Measurements from ENCODE around the gene SOX15.

The SOX15 gene

DNA sequence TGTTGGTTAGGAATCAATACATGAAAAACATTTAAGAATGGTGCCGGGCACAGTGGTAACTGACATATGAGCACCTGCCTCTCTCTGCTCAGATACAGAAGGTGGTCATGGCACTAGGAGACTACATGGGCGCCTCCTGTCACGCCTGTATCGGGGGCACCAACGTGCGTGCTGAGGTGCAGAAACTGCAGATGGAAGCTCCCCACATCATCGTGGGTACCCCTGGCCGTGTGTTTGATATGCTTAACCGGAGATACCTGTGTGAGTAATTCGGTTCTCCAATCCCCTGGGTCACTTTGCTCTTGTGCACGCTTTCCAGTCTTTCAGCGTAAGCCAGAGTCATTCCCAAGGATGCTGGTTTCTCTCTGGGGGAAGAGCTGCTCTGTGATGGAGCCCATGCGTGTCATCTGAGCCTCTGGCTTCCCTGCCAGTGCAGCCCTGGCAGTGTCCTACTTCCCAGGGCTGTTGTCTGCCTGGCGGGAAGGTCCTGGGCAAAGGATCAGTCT is 13.4 kb downstream of the SOX15 start:
- DNase-seq: no peak

DNA sequence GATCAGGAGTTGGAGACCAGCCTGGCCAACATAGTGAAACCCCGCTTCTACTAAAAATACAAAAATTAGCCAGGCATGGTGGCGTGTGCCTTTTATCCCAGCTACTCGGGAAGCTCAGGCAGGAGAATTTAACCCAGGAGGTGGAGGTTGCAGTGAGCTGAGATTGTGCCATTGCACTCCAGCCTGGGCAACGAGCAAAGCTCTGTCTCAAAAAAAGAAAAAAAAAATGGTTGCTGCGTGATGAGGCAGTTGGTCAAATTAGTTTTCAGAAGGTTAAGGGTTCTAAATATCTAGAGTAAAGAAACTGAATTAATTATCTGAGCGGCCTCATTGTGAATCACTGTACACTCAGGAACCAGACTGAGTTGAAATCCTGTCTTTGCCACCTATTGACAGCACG is 13.9 kb downstream of the SOX15 start:
- no peak for DNase-seq

DNA sequence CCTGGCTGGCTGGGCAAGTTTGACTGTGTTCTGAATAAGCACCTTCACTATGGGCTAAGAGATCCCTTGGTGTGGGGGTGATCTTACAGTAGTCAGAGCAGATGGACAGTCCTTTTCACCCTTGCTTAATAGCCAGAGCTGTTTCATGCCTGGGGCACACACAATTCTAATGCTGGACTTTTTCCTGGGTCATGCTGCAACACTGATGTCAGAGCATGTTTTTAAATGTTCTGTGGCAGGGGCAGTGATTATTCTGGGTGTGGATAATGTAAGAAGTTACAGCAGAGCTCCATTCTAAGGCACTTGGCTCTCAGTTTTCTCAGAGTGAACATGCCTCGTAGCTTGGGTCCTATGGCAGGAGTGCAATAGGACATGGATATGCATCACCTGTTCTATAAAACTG is 14.4 kb downstream of the SOX15 start:
- DNase-seq: no peak

DNA sequence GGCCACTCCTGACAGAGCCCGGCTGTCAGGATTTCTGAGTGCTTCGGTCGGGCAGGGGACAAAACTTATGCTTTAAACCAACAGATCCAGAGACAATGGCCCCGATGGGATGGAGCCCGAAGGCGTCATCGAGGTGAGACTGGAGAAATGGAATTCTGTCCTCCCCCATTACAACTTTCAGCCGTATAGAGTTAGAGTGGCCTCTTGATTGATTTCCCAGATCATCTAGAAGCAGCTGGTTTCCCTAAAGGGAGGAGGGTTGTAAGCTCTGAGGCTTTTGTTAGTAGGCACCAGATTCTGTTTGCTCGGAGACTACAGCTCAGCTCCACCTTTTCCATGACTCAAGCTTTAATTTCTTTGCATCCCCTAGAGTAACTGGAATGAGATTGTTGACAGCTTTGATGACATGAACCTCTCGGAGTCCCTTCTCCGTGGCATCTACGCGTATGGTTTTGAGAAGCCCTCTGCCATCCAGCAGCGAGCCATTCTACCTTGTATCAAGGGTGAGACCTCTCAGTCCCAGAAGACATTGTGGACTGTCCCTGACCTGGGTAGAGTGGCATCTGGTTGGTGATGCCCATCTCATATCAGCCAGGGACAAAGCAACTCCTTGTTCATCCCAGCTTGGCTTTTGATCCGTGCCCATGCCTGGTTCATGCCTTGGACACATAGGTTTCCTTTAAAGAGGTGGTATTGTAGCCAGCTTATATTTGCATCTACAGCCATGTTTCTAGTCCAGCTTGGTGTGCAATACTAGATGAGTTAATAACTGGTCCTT is 15.5 kb downstream of the SOX15 start:
- no peak for DNase-seq

DNA sequence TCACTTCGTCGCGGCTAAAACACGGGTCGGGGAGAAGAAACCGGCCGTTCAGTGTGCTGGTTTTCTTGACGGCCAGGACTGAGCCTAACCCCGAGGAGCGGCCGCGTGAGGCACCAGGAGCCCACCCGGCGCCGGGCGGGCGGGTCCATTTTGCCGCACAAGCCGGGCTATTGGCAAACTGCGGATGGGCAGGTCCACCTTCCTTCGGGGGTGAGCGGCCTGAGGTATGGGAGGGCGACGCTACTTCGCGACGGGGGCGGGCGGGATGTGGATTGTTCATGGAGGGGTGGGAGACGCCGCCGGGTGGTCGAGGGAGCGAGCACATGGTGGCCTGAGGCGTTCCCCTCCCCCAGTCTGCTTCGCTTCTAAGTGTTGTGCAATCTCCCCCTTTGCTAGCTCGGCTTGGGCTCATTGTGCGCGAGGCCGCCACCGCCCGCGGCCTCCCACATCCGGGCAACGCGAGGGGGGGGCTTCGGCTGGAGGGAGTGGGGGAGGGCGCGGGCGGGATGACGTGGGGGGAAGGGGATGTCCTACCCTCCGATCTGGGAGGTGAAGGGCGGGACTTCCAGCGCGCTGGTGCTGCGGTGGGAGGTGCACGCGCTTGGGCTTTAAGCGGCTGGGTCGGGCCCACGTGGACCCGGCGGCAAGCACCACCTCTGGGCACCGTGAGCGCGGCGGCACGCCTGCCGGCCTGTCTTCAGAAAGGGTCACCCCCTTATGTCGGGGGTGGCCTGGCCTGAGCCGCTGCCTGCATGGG is 16.4 kb downstream of the SOX15 start:
- peak; percentile 80 for DNase-seq

DNA sequence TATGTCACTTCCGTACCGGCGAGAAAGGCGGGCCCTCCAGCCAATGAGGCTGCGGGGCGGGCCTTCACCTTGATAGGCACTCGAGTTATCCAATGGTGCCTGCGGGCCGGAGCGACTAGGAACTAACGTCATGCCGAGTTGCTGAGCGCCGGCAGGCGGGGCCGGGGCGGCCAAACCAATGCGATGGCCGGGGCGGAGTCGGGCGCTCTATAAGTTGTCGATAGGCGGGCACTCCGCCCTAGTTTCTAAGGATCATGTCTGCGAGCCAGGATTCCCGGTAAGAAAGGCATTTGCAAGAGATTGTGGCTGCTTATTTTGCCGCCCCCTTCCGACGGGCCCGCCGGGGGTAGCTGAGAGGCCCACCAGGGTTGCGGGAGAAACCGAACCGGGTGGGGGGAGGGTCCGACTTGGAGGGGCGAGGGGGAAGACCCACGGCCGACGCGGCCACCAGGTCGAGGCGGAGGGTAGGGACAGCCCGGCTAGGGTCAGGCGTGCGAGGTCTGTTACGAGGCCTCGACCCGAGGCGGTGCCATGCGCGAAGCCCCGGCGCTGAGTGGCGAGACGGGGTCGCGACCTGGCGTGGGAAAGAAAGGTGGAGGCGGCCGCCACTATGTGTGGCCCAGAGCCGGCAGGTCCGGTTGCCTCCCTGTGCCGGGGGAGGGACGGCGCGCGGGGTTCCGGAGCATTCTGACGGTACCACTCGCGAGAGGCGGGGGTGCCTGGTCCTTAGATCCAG is 17.1 kb downstream of the SOX15 start:
- DNase-seq: peak; percentile 99

DNA sequence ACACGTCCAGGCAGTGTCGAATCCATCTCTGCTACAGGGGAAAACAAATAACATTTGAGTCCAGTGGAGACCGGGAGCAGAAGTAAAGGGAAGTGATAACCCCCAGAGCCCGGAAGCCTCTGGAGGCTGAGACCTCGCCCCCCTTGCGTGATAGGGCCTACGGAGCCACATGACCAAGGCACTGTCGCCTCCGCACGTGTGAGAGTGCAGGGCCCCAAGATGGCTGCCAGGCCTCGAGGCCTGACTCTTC is 17.6 kb downstream of the SOX15 start:
- no peak for DNase-seq

DNA sequence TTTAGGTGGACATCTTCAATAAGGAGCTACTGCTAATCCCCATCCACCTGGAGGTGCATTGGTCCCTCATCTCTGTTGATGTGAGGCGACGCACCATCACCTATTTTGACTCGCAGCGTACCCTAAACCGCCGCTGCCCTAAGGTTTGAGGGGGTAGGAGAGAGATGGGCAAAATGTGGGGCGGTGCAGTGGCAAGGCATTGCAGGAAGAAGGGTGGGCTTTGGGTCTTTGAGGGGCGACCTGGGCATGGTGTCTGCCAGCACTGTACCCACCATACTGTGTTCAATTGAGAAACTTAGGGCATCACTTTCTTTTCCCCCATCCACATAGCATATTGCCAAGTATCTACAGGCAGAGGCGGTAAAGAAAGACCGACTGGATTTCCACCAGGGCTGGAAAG is 19.5 kb downstream of the SOX15 start:
- no peak for DNase-seq

DNA sequence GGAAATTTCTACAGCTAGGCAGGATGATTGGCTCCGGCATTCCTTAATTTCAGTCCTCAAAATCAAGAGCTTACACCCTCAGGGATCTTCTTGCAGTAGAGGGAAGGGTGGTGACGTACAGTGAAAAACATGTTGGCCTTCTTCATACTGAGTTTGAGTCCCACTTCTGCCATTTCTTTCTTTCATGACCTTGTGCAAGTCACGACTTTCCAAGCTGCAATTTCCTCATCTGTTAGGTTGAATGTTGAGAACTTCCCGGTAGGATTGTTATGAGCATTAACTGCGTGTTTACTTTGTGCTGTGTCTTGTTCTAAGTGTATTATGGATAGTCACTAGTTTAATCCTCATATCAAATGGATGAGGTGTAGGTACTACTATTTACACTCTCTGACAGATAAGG is 20.3 kb downstream of the SOX15 start:
- no peak for DNase-seq

DNA sequence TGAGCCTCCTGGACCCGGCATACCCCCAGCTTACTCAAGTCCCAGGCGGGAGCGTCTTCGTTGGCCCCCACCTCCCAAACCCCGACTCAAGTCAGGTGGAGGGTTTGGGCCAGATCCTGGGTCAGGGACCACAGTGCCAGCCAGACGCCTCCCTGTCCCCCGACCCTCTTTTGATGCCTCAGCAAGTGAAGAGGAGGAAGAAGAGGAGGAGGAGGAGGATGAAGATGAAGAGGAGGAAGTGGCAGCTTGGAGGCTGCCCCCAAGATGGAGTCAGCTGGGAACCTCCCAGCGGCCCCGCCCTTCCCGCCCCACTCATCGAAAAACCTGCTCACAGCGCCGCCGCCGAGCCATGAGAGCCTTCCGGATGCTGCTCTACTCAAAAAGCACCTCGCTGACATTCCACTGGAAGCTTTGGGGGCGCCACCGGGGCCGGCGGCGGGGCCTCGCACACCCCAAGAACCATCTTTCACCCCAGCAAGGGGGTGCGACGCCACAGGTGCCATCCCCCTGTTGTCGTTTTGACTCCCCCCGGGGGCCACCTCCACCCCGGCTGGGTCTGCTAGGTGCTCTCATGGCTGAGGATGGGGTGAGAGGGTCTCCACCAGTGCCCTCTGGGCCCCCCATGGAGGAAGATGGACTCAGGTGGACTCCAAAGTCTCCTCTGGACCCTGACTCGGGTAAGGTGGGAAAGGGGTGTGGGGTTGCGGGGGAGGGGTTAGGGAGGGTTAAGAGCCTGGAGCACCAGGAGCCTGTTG is 26.6 kb downstream of the SOX15 start:
- DNase-seq: no peak

DNA sequence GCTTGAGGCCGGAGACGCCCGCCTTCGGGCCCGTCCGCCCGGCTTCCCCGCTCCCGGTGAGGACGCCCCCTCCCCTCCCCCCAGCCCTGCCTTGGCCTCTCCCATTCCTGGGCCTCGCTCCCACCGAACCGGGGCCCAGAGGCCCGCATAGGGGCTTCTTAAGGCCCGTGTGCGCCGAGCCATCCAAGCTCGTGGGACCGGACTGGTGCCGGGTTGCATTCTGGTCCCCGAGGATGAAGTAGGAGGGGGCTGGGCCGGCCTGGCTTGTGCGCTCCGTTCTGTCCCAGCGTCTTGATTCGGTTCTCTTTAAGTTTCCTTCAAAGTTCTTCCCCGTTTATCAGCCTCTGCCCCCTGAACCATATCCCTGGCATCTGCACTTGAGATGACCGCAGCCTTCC is 27.7 kb downstream of the SOX15 start:
- DNase-seq: no peak

DNA sequence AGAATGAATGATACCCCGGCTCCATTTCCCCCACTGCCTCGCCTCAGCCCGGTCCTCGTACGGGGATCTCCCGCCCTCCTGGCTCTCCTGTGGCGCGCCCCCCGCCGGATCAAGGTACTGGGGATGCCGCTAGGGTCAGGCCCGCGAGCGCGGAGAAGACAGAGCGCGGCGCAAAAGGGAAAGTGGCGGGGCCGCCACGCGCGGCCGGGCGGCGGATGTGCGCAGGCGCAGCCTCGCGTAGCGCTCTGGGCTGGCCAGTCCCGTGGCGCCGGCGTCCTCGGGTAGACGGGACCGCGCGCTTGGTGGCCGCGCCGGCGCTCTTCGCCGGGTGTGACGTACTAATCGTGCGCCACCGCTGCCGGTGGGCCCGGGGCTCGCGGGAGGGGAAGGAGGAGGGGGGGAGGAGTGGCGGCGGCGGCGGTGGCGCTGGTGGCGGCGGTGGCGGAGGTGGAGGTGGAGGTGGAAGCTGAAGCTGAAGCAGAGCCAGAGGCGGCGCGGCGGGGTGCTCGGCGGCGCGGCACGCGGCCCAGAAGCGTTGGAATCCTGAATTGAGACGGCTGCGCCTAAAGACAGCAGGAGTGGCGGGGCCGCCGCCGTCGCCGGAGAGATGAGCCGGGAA is 28.2 kb downstream of the SOX15 start, which contains the start of gene SENP3:
Gene SENP3 (plus strand): TSS at position 331 of the 619 bp plus-strand sequence. CDS start 1,158 bp downstream, outside the sequence.
- DNase-seq: peak; percentile 94

DNA sequence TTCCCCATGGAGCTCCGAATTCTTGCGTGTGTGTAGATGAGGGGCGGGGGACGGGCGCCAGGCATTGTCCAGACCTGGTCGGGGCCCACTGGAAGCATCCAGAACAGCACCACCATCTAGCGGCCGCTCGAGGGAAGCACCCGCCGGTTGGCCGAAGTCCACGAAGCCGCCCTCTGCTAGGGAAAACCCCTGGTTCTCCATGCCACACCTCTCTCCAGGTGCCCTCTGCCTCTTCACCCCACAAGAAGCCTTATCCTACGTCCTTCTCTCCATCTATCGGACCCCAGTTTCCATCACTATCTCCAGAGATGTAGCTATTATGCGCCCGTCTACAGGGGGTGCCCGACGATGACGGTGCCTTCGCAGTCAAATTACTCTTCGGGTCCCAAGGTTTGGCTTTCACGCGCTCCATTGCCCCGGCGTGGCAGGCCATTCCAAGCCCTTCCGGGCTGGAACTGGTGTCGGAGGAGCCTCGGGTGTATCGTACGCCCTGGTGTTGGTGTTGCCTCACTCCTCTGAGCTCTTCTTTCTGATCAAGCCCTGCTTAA is 28.8 kb downstream of the SOX15 start:
- DNase-seq: peak; percentile 93

DNA sequence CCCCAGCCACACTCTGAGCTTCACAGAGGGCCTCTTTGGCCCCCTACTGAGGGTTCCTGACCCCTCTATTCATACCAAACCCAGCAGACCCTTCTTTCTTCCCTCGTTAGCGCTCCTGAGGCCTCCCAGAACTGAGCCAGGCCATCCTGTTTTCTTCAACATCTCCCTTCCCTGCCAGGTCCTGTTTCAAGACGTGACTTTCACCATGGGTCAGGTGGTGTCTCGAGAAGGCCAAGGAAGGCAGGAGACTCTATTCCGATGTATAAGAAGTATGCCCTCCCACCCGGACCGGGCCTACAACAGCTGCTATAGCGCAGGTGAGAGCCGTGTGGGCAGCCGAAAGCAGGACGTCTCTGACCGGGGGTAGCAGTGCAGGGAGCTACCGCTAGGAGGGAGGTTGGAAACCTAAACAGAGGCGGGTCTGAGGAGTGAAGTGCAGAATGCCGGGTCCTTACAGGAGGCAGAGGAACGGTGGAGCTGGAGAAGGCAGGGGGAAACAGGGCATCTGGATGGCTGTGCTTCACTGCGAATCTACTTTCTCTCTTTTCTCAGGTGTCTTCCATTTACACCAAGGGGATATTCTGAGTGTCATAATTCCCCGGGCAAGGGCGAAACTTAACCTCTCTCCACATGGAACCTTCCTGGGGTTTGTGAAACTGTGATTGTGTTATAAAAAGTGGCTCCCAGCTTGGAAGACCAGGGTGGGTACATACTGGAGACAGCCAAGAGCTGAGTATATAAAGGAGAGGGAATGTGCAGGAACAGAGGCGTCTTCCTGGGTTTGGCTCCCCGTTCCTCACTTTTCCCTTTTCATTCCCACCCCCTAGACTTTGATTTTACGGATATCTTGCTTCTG is 29.5 kb downstream of the SOX15 start:
- peak; percentile 74 for DNase-seq

DNA sequence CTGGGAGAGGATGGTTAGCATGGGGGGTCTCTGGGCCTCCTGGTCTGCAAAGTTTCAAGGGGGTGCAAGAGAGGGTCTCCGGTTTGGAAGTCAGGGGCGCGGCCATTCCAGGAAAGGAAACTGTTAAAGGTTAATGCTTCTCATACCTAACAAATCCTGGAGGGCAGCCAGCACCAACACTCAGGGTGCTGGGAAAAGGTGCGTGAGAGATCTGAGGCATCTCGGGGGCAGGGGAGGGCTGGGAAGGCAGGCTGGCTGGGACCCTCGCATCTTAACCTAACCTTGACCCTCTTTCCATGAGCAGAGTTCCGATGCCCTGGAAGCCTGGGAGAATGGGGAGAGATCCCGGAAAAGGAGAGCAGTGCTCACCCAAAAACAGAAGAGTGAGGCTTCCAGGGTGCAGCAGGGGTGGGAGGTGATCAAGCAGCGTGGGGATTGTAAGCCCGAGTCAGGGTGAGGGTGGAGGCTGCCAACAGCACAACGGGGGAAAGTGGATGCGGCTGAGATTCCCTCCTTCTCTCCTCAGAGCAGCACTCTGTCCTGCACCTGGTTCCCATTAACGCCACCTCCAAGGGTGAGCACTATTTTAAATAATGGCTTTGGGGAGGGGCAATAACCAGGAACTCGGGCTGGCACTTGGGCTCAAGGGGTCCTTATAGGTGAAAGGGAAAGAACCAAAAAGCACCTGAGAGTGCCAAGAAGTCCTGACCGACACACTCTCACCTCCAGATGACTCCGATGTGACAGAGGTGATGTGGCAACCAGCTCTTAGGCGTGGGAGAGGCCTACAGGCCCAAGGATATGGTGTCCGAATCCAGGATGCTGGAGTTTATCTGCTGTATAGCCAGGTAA is 30.3 kb downstream of the SOX15 start:
- DNase-seq: no peak

DNA sequence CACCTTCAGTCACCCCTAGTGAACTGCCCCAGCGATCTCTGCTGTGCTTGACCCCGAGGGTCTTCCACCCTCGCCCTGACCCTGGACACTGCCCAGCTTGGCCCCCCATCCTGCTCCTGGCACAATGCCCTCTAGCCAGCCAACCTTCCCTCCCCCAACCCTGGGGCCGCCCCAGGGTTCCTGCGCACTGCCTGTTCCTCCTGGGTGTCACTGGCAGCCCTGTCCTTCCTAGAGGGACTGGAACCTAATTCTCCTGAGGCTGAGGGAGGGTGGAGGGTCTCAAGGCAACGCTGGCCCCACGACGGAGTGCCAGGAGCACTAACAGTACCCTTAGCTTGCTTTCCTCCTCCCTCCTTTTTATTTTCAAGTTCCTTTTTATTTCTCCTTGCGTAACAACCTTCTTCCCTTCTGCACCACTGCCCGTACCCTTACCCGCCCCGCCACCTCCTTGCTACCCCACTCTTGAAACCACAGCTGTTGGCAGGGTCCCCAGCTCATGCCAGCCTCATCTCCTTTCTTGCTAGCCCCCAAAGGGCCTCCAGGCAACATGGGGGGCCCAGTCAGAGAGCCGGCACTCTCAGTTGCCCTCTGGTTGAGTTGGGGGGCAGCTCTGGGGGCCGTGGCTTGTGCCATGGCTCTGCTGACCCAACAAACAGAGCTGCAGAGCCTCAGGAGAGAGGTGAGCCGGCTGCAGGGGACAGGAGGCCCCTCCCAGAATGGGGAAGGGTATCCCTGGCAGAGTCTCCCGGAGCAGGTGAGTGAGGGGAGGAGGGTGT is 31.2 kb downstream of the SOX15 start, which contains the start of gene TNFSF13:
Gene TNFSF13 (plus strand): TSS at position 207 of the 776 bp plus-strand sequence. CDS start 290 bp downstream, at position 497.
- DNase-seq: no peak

DNA sequence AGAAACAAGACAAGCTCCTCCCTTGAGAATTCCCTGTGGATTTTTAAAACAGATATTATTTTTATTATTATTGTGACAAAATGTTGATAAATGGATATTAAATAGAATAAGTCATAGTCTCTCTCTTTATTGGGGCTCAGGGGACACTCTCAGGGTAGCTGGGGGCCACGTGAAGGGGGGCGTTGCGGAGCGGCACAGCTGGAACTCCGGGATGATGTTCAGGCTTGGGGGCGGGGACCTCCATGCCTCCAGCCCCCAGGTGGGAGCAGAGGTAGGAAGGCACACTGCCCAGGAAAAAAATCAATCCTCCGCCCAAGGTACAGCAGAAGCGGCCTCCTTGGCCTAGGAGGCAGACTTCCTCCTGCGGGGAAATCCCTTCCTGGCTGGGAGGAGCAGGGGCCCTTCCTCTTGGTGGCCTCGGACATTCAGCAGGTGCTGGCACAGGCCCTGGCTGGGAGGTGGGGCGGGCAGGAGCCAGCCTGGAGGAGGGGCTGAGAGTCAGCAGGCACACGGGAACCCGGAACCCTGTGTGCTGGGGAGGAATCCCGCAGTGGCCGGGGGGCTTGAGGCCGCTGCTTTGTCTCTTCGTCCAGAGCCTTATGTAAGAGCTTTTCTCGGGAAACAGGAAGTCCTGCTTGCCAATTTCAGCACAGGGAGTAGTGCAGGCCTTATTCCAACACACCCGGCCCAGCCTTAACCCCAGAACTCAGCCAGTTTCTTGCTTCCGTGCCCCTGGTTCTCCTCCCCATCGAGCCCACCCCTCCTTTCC is 31.9 kb downstream of the SOX15 start:
- DNase-seq: no peak

DNA sequence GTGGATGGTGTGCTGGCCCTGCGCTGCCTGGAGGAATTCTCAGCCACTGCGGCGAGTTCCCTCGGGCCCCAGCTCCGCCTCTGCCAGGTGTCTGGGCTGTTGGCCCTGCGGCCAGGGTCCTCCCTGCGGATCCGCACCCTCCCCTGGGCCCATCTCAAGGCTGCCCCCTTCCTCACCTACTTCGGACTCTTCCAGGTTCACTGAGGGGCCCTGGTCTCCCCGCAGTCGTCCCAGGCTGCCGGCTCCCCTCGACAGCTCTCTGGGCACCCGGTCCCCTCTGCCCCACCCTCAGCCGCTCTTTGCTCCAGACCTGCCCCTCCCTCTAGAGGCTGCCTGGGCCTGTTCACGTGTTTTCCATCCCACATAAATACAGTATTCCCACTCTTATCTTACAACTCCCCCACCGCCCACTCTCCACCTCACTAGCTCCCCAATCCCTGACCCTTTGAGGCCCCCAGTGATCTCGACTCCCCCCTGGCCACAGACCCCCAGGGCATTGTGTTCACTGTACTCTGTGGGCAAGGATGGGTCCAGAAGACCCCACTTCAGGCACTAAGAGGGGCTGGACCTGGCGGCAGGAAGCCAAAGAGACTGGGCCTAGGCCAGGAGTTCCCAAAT is 32.6 kb downstream of the SOX15 start:
- no peak for DNase-seq

Data from retina (tissue), 1 donor.